Epithelial cell of prostate (primary cell): ENCODE results near the gene TMEM167B.
"Not testable (repeated sequence)": the region's sequence is repeated elsewhere in the genome, so short reads cannot be mapped to it uniquely, and the experiment has no call there.

ENCODE experiments used
- DNase-seq: peaks from one replicate; pipeline ENCODE4 v3.0.0-alpha.2; 2011; ENCODE audit warnings: low read depth, low spot score
- H3K27ac ChIP-seq: fragments of 450-650 bp; 2 replicates; pipeline ENCODE4 v1.5.1; 2017; ENCODE audit warnings: mild to moderate bottlenecking

TMEM167B gene

DNA sequence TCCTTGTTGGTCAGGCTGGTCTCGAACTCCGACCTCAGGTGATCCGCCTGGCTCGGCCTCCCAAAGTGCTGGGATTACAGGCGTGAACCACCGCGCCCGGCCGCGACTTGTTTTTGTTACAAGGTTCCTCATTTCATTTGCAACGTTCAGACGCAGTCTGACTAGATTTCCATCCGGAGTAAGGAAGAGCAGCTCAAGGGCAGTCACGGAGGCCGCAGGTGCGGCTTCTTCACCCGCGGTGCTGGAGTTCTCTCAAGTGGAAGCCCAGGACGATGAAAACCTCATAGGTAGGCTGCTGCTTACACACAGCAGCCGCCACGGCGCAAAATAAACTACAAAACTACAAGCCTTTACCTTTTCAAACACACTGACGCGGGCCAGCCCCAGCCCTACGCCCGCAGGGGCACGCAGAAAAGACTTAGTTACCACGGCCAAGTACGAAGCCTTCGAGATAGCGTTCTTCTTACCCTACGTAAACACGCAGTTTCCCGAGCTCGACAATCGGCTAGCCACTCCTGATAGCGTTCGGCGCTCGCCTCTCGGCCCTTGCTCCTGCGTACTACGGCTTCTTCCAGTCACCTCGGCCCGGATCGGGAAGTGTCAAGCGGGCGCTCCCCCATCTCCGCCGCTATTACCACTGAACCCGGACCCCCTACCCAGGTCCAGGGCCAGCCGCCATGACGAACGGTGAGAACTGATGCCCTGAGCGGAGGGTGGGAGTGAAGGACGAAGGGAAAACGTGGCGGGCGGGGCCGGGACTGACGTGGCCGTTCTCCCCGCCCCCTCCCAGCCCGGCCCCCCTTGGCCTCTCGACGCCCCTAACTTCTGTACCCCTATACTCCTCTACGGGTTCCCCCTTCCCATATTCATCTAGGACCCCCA, at the start of gene TMEM167B:
Gene TMEM167B (plus strand): TSS at position 569 of the 882 bp plus-strand sequence. CDS start 109 bp downstream, at position 678.
- H3K27ac ChIP-seq, result peak within 1 kb of the TSS; percentile 85
- DNase-seq, result peak; percentile 73

DNA sequence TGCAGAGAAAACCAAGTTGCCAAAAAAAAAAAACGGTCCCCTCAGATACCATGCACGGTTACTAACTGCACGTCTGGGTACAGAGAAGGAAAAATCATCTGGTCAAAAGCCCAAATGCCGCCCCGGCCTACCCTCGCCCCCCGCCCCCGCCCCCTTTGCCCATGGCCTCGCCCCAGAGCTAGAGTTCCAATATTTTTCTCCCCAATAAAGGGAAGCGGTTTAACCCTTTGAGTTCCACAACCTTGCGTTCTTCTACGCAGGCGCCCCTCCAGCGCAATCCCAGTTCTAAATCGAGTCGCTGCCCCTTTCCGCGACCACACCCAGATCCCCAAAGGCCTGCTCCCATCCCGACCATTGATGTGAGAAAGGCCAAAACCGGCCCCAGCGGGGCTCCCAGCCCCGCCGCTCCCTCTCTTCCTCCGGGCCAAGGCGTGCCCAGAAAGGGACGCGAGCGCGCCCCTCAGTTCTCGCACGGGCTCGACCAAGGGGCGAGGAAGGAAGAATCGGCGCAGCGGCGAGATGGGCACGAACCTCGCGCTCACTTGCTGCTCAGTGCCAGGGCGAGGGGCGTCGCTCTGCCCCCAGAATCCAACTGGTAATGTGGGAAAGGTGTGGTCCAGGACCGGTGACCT, 49.5 kb upstream of the TMEM167B start:
- no peak for DNase-seq
- peak overlapping the region; percentile 65 for H3K27ac ChIP-seq

DNA sequence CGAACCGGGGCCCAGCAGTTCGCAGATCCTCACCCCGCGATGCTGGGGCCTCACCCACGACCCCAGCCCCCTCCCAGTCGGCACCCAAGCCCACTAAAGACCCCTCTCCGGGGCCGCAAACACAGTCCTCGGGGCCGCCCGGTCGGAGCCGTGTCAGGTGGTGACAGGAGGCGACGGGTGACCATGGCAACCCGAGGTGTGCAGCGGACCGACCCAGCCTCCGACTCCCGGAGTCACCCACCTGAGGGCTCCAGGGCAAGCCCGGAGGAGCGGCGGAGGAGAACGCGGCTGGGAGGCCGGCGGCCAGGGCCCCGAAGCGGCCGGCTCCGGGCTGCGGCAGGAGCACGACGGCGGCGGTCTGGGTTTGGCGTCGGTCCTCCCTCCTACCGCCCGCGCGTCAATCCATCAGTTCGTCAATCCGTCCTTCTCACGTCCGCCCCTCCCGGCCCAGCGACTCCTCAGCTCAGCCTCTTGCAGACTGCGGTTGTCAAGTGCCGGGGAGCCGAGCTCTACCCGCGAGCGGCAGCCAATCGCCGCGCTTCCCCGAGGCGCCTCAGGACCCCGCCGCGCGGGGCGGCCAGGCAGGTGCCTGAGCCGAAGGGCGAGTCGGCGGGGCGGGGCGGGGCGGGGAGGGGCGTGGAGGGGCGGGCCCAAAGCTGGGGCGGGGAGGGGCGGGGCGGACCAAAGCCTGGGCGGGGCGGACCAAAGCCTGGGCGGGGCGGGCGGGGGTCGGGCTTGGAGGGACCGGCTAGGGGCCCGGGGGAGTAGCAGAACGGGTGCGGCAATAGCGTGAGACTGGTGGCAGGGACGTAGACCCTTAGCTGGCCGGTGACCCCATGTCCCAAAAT, 48.7 kb upstream of the TMEM167B start, which contains the start of gene WDR47:
Gene WDR47 (minus strand): TSS at position 482 of the 848 bp plus-strand sequence. CDS start 18,590 bp downstream, outside the sequence.
- peak within 1 kb of the TSS; percentile 65 for H3K27ac ChIP-seq
- DNase-seq, result peak; percentile 93

DNA sequence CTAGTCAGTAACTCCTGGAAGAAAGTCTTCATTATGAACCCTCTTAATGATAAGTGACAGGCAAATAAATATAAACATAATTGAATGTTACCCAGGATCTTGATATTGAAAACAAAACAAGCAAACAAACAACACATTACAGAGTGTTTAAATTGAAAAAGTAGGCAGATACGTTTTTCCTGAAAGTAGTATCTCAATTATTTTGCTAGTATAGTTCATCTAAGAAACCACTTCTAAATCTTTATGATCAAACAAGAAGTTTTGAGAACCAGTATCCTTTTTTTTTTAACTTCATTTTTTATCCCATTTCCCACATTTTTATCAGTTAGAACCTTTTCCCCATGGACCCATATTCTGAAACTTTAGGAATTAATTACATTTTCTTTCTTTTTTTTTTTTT, 45.0 kb upstream of the TMEM167B start:
- H3K27ac ChIP-seq, result no peak overlapping the region
- no peak for DNase-seq

DNA sequence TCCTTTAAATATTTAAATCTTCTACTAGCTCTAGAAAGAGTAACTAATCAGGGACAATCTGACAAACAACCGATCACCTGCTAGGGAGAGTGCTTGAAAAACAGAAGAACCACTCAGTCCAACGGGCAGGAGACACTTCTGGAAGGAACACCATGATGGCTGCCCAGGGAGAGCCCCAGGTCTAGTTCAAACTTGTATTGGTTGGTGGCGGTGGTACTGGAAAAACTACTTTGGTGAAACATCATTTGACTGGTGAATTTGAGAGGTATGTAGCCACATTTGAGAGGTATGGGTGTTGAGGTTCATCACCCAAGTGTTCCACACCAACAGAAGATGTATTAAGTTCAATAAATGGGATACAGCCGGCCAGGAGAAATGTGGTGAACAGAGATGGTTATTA, 43.9 kb upstream of the TMEM167B start:
- DNase-seq, result no peak
- H3K27ac ChIP-seq, result no peak overlapping the region

DNA sequence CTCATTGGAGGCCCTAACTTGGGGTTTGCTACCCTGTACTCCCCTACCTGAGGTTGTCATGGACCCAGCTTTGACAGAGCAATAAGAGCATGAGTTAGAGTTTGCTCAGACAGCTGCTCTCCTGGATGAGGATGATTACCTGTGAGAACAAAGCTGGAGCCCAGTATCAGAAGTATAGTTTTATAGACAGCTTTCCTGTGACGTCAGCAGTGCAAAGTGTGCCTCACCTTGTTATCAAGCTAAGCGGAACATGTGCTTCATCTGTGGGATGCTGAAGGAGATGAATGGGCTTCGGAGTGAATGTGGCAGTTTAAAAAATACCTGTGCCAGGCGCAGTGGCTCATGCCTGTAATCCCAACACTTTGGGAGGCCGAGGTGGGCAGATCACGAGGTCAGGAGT, 43.2 kb upstream of the TMEM167B start:
- DNase-seq, result no peak
- H3K27ac ChIP-seq, result no peak overlapping the region

DNA sequence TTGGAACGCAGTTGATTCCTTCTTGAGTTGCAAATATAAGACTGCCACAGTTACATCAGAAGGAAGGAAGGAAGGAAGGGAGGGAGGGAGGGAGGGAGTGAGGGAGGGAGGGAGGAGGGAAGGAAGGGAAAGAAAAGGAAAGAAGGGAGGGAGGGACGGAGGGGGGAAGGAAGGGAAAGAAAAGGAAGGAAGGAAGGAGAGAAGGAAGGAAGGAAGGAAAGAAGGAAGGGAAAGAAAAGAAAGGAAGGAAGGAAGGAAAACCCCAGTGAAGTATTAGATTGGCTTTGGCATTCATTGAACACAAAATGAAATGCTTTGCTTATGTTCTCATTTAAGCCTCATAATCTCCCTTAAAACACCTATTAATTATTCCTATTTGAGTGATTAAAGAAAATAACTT, 42.2 kb upstream of the TMEM167B start:
- DNase-seq, result no peak
- H3K27ac ChIP-seq, result no peak overlapping the region

DNA sequence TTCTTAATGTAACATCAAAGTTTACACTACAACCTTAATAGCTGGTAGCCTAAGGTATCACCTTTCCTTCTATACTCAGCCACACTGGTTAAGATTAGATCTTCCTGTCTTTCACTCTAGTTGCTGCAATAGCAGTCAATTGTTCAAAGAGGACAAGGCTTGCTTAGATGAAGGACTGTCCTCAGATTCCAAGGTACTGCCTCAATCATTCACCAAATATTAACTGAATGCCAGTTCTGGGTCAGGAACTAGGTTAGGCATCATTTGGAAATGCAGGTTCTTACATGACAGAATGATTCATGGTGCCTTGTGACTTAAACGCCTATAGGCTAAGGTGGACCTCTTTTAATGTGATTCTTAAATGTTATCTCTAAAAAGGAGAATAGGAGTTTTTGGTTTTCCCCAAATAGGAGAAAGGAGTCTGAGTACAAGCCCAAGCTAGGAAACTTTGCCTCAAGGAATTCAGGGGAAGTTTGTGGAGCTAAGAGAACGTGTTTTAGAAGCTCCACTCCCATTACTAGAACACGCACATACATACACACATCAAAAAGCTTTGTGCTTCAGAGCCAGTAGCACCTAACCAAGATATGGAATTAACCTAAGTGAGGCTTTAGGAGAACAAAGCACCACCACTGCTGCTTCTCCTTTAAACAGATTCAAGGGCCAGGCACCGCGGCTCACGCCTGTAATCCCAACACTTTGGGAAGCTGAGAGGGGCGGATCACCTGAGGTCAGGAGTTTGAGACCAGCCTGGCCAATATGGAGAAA, 40.2 kb upstream of the TMEM167B start:
- peak; percentile 54 for DNase-seq
- peak overlapping the region; percentile 90 for H3K27ac ChIP-seq

DNA sequence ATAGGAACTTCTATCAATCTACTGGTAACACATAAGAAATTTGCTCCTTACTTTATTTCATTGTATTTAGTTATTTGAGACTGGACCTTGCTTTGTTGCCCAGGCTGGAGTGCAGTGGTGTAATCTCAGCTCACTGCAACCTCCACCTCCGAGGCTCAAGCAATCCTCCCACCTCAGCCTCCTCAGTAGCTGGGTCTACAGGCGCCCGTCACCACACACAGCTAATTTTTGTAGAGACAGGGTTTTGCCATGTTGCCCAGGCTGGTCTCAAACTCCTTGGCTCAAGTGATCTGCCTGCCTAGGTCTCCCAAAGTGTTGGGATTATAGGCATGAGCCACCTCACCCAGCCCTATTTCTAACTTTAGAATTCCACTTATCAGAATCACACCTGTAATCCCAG, 38.4 kb upstream of the TMEM167B start:
- not testable (repeated sequence) for DNase-seq, H3K27ac ChIP-seq

DNA sequence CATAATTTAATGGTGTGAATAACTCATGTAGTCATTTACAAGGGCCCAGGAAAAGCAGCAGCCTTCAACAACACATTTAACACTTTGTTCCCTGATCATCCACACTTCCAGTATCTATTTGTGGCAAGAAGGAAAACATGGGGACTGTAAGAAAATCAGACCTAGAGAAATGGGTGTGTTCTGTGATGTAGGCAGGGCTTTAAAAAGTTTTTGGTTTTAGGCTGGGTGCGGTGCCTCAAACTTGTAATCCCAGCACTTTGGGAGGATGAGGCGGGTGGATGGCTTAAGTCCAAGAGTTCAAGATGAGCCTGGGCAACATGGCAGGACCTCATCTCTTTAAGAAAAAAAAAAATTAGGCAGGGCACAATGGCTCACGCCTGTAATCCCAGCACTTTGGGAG, 34.5 kb upstream of the TMEM167B start:
- no peak for DNase-seq
- H3K27ac ChIP-seq, result no peak overlapping the region

DNA sequence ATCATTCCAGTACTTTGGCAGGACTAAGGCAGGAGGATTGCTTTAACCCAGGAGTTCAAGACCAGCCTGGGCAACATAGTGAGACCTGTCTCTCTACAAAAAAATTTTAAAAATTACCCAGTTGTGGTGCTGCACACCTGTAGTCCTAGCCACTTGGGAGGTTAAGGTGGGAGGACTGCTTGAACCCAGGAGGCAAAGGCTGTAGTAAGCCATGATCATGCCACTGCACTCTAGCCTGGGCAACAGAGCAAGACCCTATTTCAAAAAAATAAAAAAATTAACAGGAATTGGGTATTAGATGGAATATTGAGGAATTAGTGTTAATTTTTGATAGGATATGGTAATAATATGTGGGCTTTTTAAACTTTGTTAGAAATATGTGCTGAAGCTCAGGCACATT, 31.5 kb upstream of the TMEM167B start:
- DNase-seq, result no peak
- no peak overlapping the region for H3K27ac ChIP-seq

DNA sequence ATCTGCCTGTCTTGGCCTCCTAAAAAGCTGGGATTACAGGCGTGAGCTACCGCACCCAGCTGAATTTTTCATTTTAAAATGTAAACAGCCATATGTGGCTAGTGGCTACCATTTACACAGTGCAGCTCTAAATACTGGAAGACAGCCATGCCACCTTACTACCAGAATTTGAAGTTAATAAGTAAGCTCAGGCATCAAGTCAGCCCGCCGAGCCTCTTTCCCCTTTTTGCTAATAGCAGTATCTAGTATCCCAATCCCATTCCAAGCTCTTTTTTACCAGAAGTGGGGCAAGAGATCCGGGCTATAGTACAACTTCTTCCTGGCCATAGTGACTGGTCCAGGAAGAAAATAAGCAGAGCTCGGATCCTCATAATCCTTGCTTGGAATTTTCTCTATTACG, 29.9 kb upstream of the TMEM167B start:
- no peak for DNase-seq
- no peak overlapping the region for H3K27ac ChIP-seq

DNA sequence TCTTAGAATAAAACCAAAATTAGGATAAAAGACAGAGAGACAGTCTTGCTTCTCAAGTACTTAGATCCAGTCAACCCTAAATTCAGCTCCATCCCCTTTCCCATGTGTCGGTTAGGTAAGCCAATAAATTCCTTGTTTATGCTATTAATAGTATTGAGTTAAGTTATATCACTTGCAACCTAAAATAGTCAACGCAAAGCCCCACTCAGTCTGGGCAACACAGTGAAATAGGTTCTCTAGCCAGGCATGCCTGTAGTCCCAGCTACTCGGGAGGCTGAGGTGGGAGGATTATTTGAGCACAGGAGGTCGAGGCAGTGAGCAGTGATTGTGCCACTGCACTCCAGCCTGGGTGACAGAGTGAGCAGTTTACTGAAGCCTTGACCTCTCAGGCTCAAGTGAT, 29.4 kb upstream of the TMEM167B start:
- DNase-seq, result no peak

DNA sequence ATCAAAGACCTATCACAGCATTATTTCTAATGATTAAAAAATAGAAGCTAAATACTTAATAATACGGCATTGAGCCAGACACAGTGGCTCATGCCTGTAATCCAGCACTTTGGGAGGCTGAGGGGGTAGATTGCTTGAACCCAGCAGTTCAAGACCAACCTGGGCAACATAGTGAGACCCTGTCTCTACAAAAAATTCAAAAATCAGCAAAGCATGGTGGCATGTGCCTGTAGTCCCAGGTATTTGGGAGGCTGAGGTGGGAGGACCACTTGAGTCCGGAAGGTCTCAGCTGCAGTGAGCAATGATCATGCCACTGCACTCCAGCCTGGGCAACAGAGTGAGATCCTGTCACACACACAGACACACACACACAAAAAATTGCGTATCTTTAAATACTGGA, 25.4 kb upstream of the TMEM167B start:
- H3K27ac ChIP-seq, result no peak overlapping the region
- DNase-seq, result no peak

More for the DNA sequence above, 29.4 kb upstream of the TMEM167B start:
- no peak overlapping the region for H3K27ac ChIP-seq

DNA sequence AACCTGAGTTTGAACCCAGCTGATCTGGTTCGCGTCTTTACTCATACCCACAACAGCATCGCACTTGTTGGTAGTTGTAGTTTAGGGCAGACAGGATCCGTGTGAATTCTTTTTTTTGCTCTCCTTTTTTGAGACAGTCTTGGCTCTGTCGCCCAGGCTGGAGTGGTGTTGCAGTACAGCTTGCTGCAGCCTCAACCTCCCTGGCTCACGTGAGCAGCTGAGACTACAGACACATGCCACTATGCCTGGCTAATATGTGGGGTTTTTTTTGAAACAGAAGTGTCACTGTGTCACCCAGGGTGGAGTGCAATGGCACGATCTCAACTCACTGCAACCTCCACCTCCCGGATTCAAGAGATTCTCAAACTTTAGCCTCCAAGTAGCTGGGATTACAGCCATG, 22.7 kb upstream of the TMEM167B start:
- no peak overlapping the region for H3K27ac ChIP-seq
- DNase-seq, result no peak

DNA sequence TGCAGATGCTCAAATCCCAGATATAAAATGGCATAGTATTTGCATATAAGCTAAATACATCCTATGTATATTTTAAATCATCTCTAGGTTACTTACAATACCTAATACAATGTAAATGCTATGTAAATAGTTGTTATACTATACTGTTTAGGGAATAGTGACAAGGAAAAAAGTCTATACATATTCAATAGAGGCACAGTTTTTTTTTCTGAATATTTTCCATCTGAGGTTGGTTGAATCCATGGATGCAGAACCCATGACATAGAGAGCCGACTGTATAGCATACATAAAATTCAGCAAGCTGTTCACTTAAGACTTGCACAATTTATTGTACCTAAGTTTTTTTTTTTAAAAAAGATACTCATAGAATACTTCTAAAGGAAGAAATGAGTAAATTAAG, 21.3 kb upstream of the TMEM167B start:
- H3K27ac ChIP-seq, result no peak overlapping the region
- DNase-seq, result no peak

DNA sequence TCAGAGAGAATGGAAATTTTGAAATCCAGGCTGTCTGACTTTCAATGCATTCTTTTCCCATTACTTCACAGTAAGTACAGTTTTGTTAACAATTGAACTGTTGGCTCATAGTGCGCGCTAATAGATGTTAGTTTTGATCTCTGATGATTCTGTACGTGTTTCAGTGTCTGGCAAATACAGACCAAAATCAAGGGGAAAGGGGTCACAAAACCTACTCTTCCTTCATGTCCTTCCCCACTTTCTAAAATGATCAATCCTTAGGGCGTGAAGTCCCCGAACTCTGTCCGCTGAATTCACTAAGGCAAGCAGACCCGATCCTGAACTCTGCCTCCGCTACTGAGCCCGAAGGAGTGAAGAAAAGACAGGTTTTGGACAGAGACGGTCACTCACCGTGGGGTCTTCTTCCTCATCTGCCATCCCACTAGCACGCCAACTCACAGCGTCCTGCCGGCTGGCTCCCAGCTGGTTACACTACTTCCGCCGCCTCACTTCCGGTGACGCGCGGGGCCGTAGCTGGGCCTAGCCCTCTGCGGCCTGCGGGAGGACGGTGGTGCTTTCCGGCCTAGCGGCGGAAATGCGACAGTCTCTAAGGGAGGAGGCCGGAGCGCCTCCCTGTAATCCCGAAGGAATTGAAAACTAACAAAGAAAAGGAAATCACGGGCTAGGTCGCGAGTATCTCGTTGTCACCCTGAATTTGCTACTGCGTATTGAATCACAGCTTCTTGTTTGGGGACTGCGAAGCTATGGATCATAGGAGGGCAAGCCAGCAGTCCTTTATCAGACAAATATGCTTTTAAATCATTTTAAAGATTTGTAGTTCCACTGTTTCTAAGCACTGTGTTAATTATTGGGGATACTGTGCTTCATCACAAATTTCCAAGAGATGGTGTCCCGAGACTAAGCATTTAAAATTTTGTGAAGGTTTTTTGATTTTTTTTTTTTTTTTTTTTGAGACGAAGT, 14.8 kb upstream of the TMEM167B start, which contains the start of gene TAF13:
Gene TAF13 (minus strand): TSS at position 473 of the 960 bp plus-strand sequence. CDS start 56 bp downstream, at position 417.
- peak; percentile 75 for DNase-seq
- peak within 1 kb of the TSS; percentile 93 for H3K27ac ChIP-seq

DNA sequence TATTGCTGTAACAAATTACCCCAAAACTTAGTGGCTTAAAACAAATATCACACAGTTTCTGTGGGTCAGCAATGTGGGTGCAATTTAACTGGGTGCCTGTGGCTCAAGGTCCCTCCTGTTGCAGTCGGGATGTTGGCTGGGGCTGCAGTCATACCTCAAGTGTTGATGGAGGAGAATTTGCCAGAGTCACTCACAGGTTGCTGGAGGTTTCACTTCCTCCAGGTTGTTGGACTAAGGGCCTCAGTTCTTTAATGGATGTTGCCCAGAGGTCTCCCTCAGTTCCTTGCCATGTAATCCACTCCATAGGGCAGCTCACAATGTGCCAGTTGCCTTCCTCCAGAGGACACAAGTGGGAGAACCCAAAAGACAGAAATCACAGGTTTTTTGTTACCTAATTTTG, 12.2 kb upstream of the TMEM167B start:
- DNase-seq, result no peak

DNA sequence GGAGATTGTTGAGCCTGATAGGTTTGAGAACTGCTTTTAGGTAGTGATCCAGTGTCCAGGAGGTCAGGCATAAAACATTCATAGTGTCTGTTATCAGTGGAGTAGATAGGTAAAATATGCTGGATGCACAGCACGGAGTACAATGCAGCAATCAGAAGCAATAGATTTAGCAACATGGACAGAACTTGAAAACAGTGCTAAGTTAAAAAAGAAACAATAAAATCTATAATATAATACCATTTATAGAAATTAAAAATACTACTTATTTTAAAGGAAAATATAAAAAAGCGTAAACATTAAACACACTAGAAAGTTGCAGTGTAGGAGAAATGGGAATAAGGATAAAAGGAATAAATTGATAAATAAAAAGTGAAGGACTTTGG, 11.3 kb upstream of the TMEM167B start:
- DNase-seq, result no peak
- H3K27ac ChIP-seq, result no peak overlapping the region

More for the DNA sequence above, 12.2 kb upstream of the TMEM167B start:
- no peak overlapping the region for H3K27ac ChIP-seq
